B cell (primary cell): ENCODE data around the gene HOXA5.

Experiments
- CTCF ChIP-seq: fragments of 200-600 bp; IDR thresholded peaks from one replicate; pipeline ENCODE4 v1.8.0; 2022; ENCODE audit warnings: antibody characterized with exemption, mild to moderate bottlenecking
- EZH2 ChIP-seq: IDR thresholded peaks from 2 replicates; pipeline ENCODE4 v1.6.1; 2012; ENCODE audit warnings: borderline replicate concordance, low read depth, mild to moderate bottlenecking, moderate library complexity, low read length; ENCODE audit not compliant: insufficient read depth, poor library complexity, severe bottlenecking

DNA sequence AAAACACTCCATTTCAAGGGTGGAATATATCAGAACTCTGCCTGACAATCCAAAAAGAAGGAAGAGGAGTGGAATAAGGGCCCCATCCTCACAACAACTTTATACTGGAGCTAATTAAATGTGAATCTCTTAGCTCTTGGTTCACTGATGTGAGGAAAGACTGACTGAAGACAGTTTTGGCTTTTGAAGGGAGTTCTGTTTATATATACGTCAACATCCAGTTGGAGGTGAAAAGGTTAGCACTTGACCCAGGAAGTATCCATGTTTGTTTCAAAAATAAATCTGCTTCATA is 50.7 kb downstream of the HOXA5 start:
- no peak for TF ChIP-seq CTCF
- TF ChIP-seq EZH2: no peak
